Measurements from ENCODE around the gene LMAN2L.

LMAN2L gene

DNA sequence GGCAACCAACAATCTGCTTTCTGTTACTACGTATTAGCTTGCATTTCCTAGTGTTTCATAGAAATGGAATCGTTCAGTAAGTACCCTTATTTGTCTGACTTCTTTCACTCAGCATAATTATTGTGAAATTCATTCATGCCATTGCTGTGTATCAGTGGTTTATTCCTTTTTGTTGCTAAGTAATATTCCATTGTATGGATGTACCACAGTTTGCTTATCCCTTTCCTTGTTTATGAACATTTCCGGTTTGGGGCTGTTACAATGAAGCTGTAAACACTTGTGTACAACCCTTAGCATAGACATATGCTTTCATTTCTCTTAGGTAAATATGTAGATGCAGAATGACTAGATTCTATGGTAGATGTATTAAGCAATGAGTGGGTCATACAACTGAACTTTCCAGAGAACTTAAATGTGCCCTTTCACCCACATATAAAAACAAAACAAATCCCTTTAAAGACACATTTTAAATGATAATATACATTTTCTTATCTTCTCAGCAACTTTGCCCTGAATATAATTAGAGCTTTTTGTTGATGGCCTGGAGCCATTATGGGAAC is 75.4 kb downstream of the LMAN2L start:
- H2AK5ac ChIP-seq (ENCODE audit: low read length), result no peak overlapping the region
- no peaks in the 10 kb centered on the region for H3K36me3 ChIP-seq (ENCODE audit: control insufficient read depth, insufficient read depth, low read length)
- H2BK120ac ChIP-seq (ENCODE audit: low read depth, low read length), result no peak overlapping the region
- WGBS (ENCODE audit: extremely low coverage, insufficient coverage, low lambda C conversion rate), result no CpG with 5 or more reads among the region's 3 CpGs
- H3K4me1 ChIP-seq (ENCODE audit: control insufficient read depth, low read depth, low read length), result no peaks in the 10 kb centered on the region
- H3K79me2 ChIP-seq (ENCODE audit: control insufficient read depth, insufficient read depth, low read length), result no peaks in the 10 kb centered on the region
- H3K27me3 ChIP-seq (ENCODE audit: insufficient read depth, low read length, poor library complexity), result no peaks in the 10 kb centered on the region
- H2BK15ac ChIP-seq (replicated peaks; ENCODE audit: low read depth), result no peak overlapping the region
- no peak for DNase-seq
- H3K4me2 ChIP-seq (ENCODE audit: low read length), result no peak overlapping the region
- H3K4me3 ChIP-seq (ENCODE audit: low read length), result no peak overlapping the region
- H3K23ac ChIP-seq (ENCODE audit: low read length), result no peak overlapping the region
- H3K27ac ChIP-seq (ENCODE audit: low read depth, low read length), result no peak overlapping the region
- H3K79me1 ChIP-seq (ENCODE audit: low read length), result no peaks in the 10 kb centered on the region
- no peak overlapping the region for H4K5ac ChIP-seq (ENCODE audit: low read length)
- no peak overlapping the region for H3K4ac ChIP-seq (ENCODE audit: low read depth, low read length)
- no peak overlapping the region for H3K18ac ChIP-seq (ENCODE audit: low read length)
- H3K56ac ChIP-seq (ENCODE audit: low read length), result no peak overlapping the region
- H4K8ac ChIP-seq (ENCODE audit: low read depth, low read length), result no peak overlapping the region
- no peak overlapping the region for H2BK5ac ChIP-seq (ENCODE audit: low read length)
- no peak overlapping the region for H3K9ac ChIP-seq (ENCODE audit: low read length)

- no CpG with 5 or more reads among the region's 7 CpGs for WGBS (ENCODE audit: extremely low coverage, insufficient coverage, low lambda C conversion rate)
- Histone ChIP-seq H2BK120ac (ENCODE audit: low read depth, low read length) (no peak overlapping the region), H3K4me1 (ENCODE audit: control insufficient read depth, low read depth, low read length) (no peaks in the 10 kb centered on the region)
Measured at GRCh38 chr2:96663829-96664228, 76.0 kb downstream of the LMAN2L start.

GRCh38 chr2:96663177-96663576 is 76.7 kb downstream of the LMAN2L start:
- Histone ChIP-seq H3K4me1 (ENCODE audit: control insufficient read depth, low read depth, low read length) (no peaks in the 10 kb centered on the region), H3K4me3 (ENCODE audit: low read length) (no peak overlapping the region), H3K36me3 (ENCODE audit: control insufficient read depth, insufficient read depth, low read length) (no peaks in the 10 kb centered on the region)

More at GRCh38 chr2:96663829-96664228, 76.0 kb downstream of the LMAN2L start:
- H2AK5ac ChIP-seq (ENCODE audit: low read length), result no peak overlapping the region
- H3K27me3 ChIP-seq (ENCODE audit: insufficient read depth, low read length, poor library complexity), result no peaks in the 10 kb centered on the region
- no peak overlapping the region for H3K56ac ChIP-seq (ENCODE audit: low read length)
- H3K79me2 ChIP-seq (ENCODE audit: control insufficient read depth, insufficient read depth, low read length), result no peaks in the 10 kb centered on the region
- no peaks in the 10 kb centered on the region for H3K79me1 ChIP-seq (ENCODE audit: low read length)
- H3K23ac ChIP-seq (ENCODE audit: low read length), result no peak overlapping the region
- no peak overlapping the region for H3K18ac ChIP-seq (ENCODE audit: low read length)
- no peaks in the 10 kb centered on the region for H3K36me3 ChIP-seq (ENCODE audit: control insufficient read depth, insufficient read depth, low read length)
- H3K9ac ChIP-seq (ENCODE audit: low read length), result no peak overlapping the region
- H2BK5ac ChIP-seq (ENCODE audit: low read length), result no peak overlapping the region
- H3K4me3 ChIP-seq (ENCODE audit: low read length), result no peak overlapping the region
- no peak overlapping the region for H3K4me2 ChIP-seq (ENCODE audit: low read length)
- H3K4ac ChIP-seq (ENCODE audit: low read depth, low read length), result no peak overlapping the region
- no peak overlapping the region for H3K27ac ChIP-seq (ENCODE audit: low read depth, low read length)
- no peak overlapping the region for H4K5ac ChIP-seq (ENCODE audit: low read length)
- no peak overlapping the region for H4K8ac ChIP-seq (ENCODE audit: low read depth, low read length)
- no peak for DNase-seq
- H2BK15ac ChIP-seq (replicated peaks; ENCODE audit: low read depth), result no peak overlapping the region

GRCh38 chr2:96662360-96662759 is 77.5 kb downstream of the LMAN2L start:
- H3K36me3 ChIP-seq (ENCODE audit: control insufficient read depth, insufficient read depth, low read length), result no peaks in the 10 kb centered on the region
- H2BK15ac ChIP-seq (replicated peaks; ENCODE audit: low read depth), result no peak overlapping the region
- no peak overlapping the region for H3K4me3 ChIP-seq (ENCODE audit: low read length)
- no peaks in the 10 kb centered on the region for H3K27me3 ChIP-seq (ENCODE audit: insufficient read depth, low read length, poor library complexity)
- no peaks in the 10 kb centered on the region for H3K79me2 ChIP-seq (ENCODE audit: control insufficient read depth, insufficient read depth, low read length)
- H3K56ac ChIP-seq (ENCODE audit: low read length), result no peak overlapping the region
- no peak overlapping the region for H3K18ac ChIP-seq (ENCODE audit: low read length)
- H2BK5ac ChIP-seq (ENCODE audit: low read length), result no peak overlapping the region
- H4K8ac ChIP-seq (ENCODE audit: low read depth, low read length), result no peak overlapping the region
- WGBS (ENCODE audit: extremely low coverage, insufficient coverage, low lambda C conversion rate), result no CpG with 5 or more reads among the region's 9 CpGs
- no peak for DNase-seq
- no peak overlapping the region for H2AK5ac ChIP-seq (ENCODE audit: low read length)
- H2BK120ac ChIP-seq (ENCODE audit: low read depth, low read length), result no peak overlapping the region
- no peak overlapping the region for H3K23ac ChIP-seq (ENCODE audit: low read length)
- H3K79me1 ChIP-seq (ENCODE audit: low read length), result no peaks in the 10 kb centered on the region
- no peak overlapping the region for H3K9ac ChIP-seq (ENCODE audit: low read length)
- H4K5ac ChIP-seq (ENCODE audit: low read length), result no peak overlapping the region
- H3K4me1 ChIP-seq (ENCODE audit: control insufficient read depth, low read depth, low read length), result no peaks in the 10 kb centered on the region
- no peak overlapping the region for H3K4ac ChIP-seq (ENCODE audit: low read depth, low read length)
- H3K27ac ChIP-seq (ENCODE audit: low read depth, low read length), result no peak overlapping the region
- no peak overlapping the region for H3K4me2 ChIP-seq (ENCODE audit: low read length)

More at GRCh38 chr2:96663177-96663576, 76.7 kb downstream of the LMAN2L start:
- Histone ChIP-seq H3K79me2 (ENCODE audit: control insufficient read depth, insufficient read depth, low read length) (no peaks in the 10 kb centered on the region), H2BK5ac (ENCODE audit: low read length) (no peak overlapping the region), H3K56ac (ENCODE audit: low read length) (no peak overlapping the region), H3K9ac (ENCODE audit: low read length) (no peak overlapping the region), H3K18ac (ENCODE audit: low read length) (no peak overlapping the region), H3K4ac (ENCODE audit: low read depth, low read length) (no peak overlapping the region), H2AK5ac (ENCODE audit: low read length) (no peak overlapping the region), H3K27me3 (ENCODE audit: insufficient read depth, low read length, poor library complexity) (no peaks in the 10 kb centered on the region), H2BK120ac (ENCODE audit: low read depth, low read length) (no peak overlapping the region), H4K5ac (ENCODE audit: low read length) (no peak overlapping the region), H3K23ac (ENCODE audit: low read length) (no peak overlapping the region), H4K8ac (ENCODE audit: low read depth, low read length) (no peak overlapping the region), H3K79me1 (ENCODE audit: low read length) (no peaks in the 10 kb centered on the region), H2BK15ac (replicated peaks; ENCODE audit: low read depth) (no peak overlapping the region), H3K27ac (ENCODE audit: low read depth, low read length) (no peak overlapping the region), H3K4me2 (ENCODE audit: low read length) (no peak overlapping the region)
- no peak for DNase-seq
- no CpG with 5 or more reads among the region's 5 CpGs for WGBS (ENCODE audit: extremely low coverage, insufficient coverage, low lambda C conversion rate)

- WGBS (ENCODE audit: extremely low coverage, insufficient coverage, low lambda C conversion rate), result no CpG with 5 or more reads among the region's 6 CpGs
- H3K4me3 ChIP-seq (ENCODE audit: low read length), result no peak overlapping the region
- no peak overlapping the region for H3K23ac ChIP-seq (ENCODE audit: low read length)
- H2AK5ac ChIP-seq (ENCODE audit: low read length), result no peak overlapping the region
- H3K4ac ChIP-seq (ENCODE audit: low read depth, low read length), result no peak overlapping the region
- no peak overlapping the region for H3K18ac ChIP-seq (ENCODE audit: low read length)
- no peaks in the 10 kb centered on the region for H3K36me3 ChIP-seq (ENCODE audit: control insufficient read depth, insufficient read depth, low read length)
- H4K8ac ChIP-seq (ENCODE audit: low read depth, low read length), result no peak overlapping the region
- H3K79me2 ChIP-seq (ENCODE audit: control insufficient read depth, insufficient read depth, low read length), result no peaks in the 10 kb centered on the region
- H3K9ac ChIP-seq (ENCODE audit: low read length), result no peak overlapping the region
- H3K27me3 ChIP-seq (ENCODE audit: insufficient read depth, low read length, poor library complexity), result no peaks in the 10 kb centered on the region
- no peaks in the 10 kb centered on the region for H3K4me1 ChIP-seq (ENCODE audit: control insufficient read depth, low read depth, low read length)
- H2BK15ac ChIP-seq (replicated peaks; ENCODE audit: low read depth), result no peak overlapping the region
- no peak overlapping the region for H3K27ac ChIP-seq (ENCODE audit: low read depth, low read length)
- no peak overlapping the region for H2BK5ac ChIP-seq (ENCODE audit: low read length)
- no peak overlapping the region for H3K4me2 ChIP-seq (ENCODE audit: low read length)
- H3K56ac ChIP-seq (ENCODE audit: low read length), result no peak overlapping the region
- no peak overlapping the region for H4K5ac ChIP-seq (ENCODE audit: low read length)
- DNase-seq, result no peak
- H3K79me1 ChIP-seq (ENCODE audit: low read length), result no peaks in the 10 kb centered on the region
- no peak overlapping the region for H2BK120ac ChIP-seq (ENCODE audit: low read depth, low read length)
Measured at GRCh38 chr2:96661324-96661723, 78.5 kb downstream of the LMAN2L start.

GRCh38 chr2:96656540-96656939 is 83.3 kb downstream of the LMAN2L start:
- Histone ChIP-seq H3K79me1 (ENCODE audit: low read length) (no peaks in the 10 kb centered on the region), H2AK5ac (ENCODE audit: low read length) (no peak overlapping the region), H2BK120ac (ENCODE audit: low read depth, low read length) (no peak overlapping the region), H3K56ac (ENCODE audit: low read length) (no peak overlapping the region), H2BK15ac (replicated peaks; ENCODE audit: low read depth) (no peak overlapping the region), H2BK5ac (ENCODE audit: low read length) (no peak overlapping the region), H4K5ac (ENCODE audit: low read length) (no peak overlapping the region), H3K27me3 (ENCODE audit: insufficient read depth, low read length, poor library complexity) (no peaks in the 10 kb centered on the region), H3K18ac (ENCODE audit: low read length) (no peak overlapping the region), H3K4me1 (ENCODE audit: control insufficient read depth, low read depth, low read length) (no peaks in the 10 kb centered on the region), H3K36me3 (ENCODE audit: control insufficient read depth, insufficient read depth, low read length) (no peaks in the 10 kb centered on the region), H3K27ac (ENCODE audit: low read depth, low read length) (no peak overlapping the region), H3K4ac (ENCODE audit: low read depth, low read length) (no peak overlapping the region), H3K4me3 (ENCODE audit: low read length) (no peak overlapping the region), H3K23ac (ENCODE audit: low read length) (no peak overlapping the region), H3K9ac (ENCODE audit: low read length) (no peak overlapping the region), H3K4me2 (ENCODE audit: low read length) (no peak overlapping the region), H3K79me2 (ENCODE audit: control insufficient read depth, insufficient read depth, low read length) (no peaks in the 10 kb centered on the region), H4K8ac (ENCODE audit: low read depth, low read length) (no peak overlapping the region)
- no peak for DNase-seq

Data from mesendoderm (in vitro differentiated cells).